Loucy (cell line): ENCODE measurements around the gene UBE2G1.
"Not testable (repeated sequence)": the region's sequence is repeated elsewhere in the genome, so short reads cannot be mapped to it uniquely, and the experiment has no call there.

Experiments used
- H2AFZ ChIP-seq: fragments of 200-600 bp; sonication (generic); 2 replicates; pipeline ENCODE4 v1.6.0; 2016; ENCODE audit warnings: antibody characterized with exemption, mild to moderate bottlenecking, low read length, moderate library complexity
- H3F3A ChIP-seq: fragments of 200-600 bp; 2 replicates; pipeline ENCODE4 v1.6.0; 2016; ENCODE audit warnings: antibody characterized with exemption, low read depth, mild to moderate bottlenecking
- H3K27me3 ChIP-seq: fragments of 200-600 bp; sonication (generic); 2 replicates; pipeline ENCODE4 v1.6.1; 2014; ENCODE audit warnings: low read length, mild to moderate bottlenecking; ENCODE audit not compliant: insufficient read depth, poor library complexity, severe bottlenecking
- H3K36me3 ChIP-seq: fragments of 200-600 bp; sonication (generic); 2 replicates; pipeline ENCODE4 v1.6.1; 2016; ENCODE audit warnings: low read length; ENCODE audit not compliant: insufficient read depth
- H3K4me1 ChIP-seq: fragments of 200-600 bp; sonication (generic); 2 replicates; pipeline ENCODE4 v1.5.1; 2014; ENCODE audit warnings: low read length, mild to moderate bottlenecking; ENCODE audit not compliant: insufficient read depth, poor library complexity, severe bottlenecking
- H3K4me2 ChIP-seq: fragments of 200-600 bp; sonication (generic); 2 replicates; pipeline ENCODE4 v1.6.0; 2014; ENCODE audit warnings: antibody characterized with exemption, low read length, low read depth, mild to moderate bottlenecking; ENCODE audit not compliant: poor library complexity, severe bottlenecking
- H3K4me3 ChIP-seq: fragments of 200-600 bp; sonication (generic); 2 replicates; pipeline ENCODE4 v1.5.1; 2014; ENCODE audit warnings: low read length, mild to moderate bottlenecking, mixed read lengths; ENCODE audit not compliant: poor library complexity, severe bottlenecking
- H3K79me2 ChIP-seq: fragments of 200-600 bp; sonication (generic); 2 replicates; pipeline ENCODE4 v1.6.1; 2014; ENCODE audit warnings: low read length; ENCODE audit not compliant: insufficient read depth
- H3K9ac ChIP-seq: fragments of 200-600 bp; sonication (generic); 2 replicates; pipeline ENCODE4 v1.6.0; 2014; ENCODE audit warnings: mild to moderate bottlenecking, low read depth, low read length, moderate library complexity; ENCODE audit not compliant: poor library complexity, severe bottlenecking
- H3K9me2 ChIP-seq: fragments of 200-600 bp; sonication (generic); replicated peaks from 2 replicates; pipeline ENCODE4 v1.6.1; 2016; ENCODE audit warnings: low read depth, low read length, mixed read lengths
- H3K9me3 ChIP-seq: fragments of 200-600 bp; sonication (generic); 2 replicates; pipeline ENCODE4 v1.6.1; 2014; ENCODE audit warnings: mild to moderate bottlenecking, antibody characterized with exemption, low read length, low read depth; ENCODE audit not compliant: insufficient read depth
- H4K20me1 ChIP-seq: fragments of 200-600 bp; sonication (generic); 2 replicates; pipeline ENCODE4 v1.6.0; 2014; ENCODE audit warnings: antibody characterized with exemption, low read length, mild to moderate bottlenecking; ENCODE audit not compliant: insufficient read depth, poor library complexity, severe bottlenecking
- CTCF ChIP-seq: fragments of 200-600 bp; sonication (generic); conservative IDR thresholded peaks from 2 replicates; pipeline ENCODE4 v1.5.1; 2014; ENCODE audit warnings: mild to moderate bottlenecking, antibody characterized with exemption, low read length
- EZH2phosphoT487 ChIP-seq: fragments of 200-600 bp; IDR thresholded peaks from 2 replicates; pipeline ENCODE4 v1.6.1; 2018; ENCODE audit warnings: antibody characterized with exemption, mild to moderate bottlenecking, moderate library complexity, borderline replicate concordance

Gene UBE2G1

GRCh38 chr17:4386406-4386805 lies 19.9 kb upstream of the UBE2G1 start:
- Histone ChIP-seq H3K79me2 (no peaks in the 10 kb centered on the region), H3K4me3 (no peak overlapping the region), H3K4me1 (peaks cover 6% of the 10 kb centered on the region), H4K20me1 (no peaks in the 10 kb centered on the region), H3F3A (no peaks in the 10 kb centered on the region), H3K9ac (no peak overlapping the region), H3K9me2 (no peaks in the 10 kb centered on the region), H3K4me2 (no peak overlapping the region), H3K36me3 (no peaks in the 10 kb centered on the region), H3K9me3 (no peaks in the 10 kb centered on the region), H2AFZ (no peak overlapping the region), H3K27me3 (no peaks in the 10 kb centered on the region)
- TF ChIP-seq CTCF, result no peak
- no peak for TF ChIP-seq EZH2phosphoT487

GRCh38 chr17:4381690-4382671 lies 15.5 kb upstream of the UBE2G1 start:
- Histone ChIP-seq H3K36me3 (no peaks in the 10 kb centered on the region), H3K27me3 (no peaks in the 10 kb centered on the region), H4K20me1 (no peaks in the 10 kb centered on the region), H3K9me3 (no peaks in the 10 kb centered on the region), H3K79me2 (no peaks in the 10 kb centered on the region), H3K4me2 (peak overlapping the region; percentile 44), H3F3A (no peaks in the 10 kb centered on the region), H3K9me2 (no peaks in the 10 kb centered on the region), H3K4me1 (peaks cover 12% of the 10 kb centered on the region), H2AFZ (peak overlapping the region; percentile 75), H3K9ac (no peak overlapping the region), H3K4me3 (peak overlapping the region; percentile 34)
- TF ChIP-seq EZH2phosphoT487 (no peak), CTCF (no peak)

DNA sequence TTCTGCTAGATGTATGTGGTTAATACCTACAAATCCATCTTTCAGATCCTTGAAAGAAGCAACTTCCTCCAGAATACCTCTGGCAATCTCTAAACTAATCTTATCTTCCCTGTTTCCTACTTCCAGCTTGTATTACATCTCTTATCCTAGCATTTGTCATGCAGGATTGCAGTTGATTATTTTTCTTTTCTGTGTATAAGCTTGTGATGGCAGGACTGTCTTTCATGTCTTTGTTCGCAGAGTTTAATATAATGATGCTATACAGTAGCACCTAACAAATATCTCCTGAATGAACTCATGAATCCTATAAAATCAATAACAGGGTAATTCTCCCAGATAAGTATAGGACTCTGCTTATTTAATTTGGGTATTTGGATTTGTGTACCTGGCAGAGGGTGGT lies 12.2 kb upstream of the UBE2G1 start:
- H3K9me2 ChIP-seq, result no peaks in the 10 kb centered on the region
- peaks cover 22% of the 10 kb centered on the region for H3K4me1 ChIP-seq
- H3K79me2 ChIP-seq, result no peaks in the 10 kb centered on the region
- no peaks in the 10 kb centered on the region; the same call in 1 of the 2 replicates for H3F3A ChIP-seq
- TF ChIP-seq CTCF (no peak), EZH2phosphoT487 (no peak)
- no peaks in the 10 kb centered on the region for H3K36me3 ChIP-seq
- no peak overlapping the region for H3K4me3 ChIP-seq
- no peaks in the 10 kb centered on the region for H3K27me3 ChIP-seq
- no peak overlapping the region for H3K4me2 ChIP-seq
- H3K9me3 ChIP-seq, result no peaks in the 10 kb centered on the region
- H3K9ac ChIP-seq, result no peak overlapping the region
- no peak overlapping the region for H2AFZ ChIP-seq
- H4K20me1 ChIP-seq, result no peaks in the 10 kb centered on the region

GRCh38 chr17:4377247-4377646 lies 10.8 kb upstream of the UBE2G1 start:
- not testable (repeated sequence) for H3K9me2 ChIP-seq, H3K4me3 ChIP-seq, H3K9ac ChIP-seq, H3K79me2 ChIP-seq, H2AFZ ChIP-seq, H3K4me2 ChIP-seq, H3K9me3 ChIP-seq, H4K20me1 ChIP-seq, H3F3A ChIP-seq, H3K27me3 ChIP-seq, H3K36me3 ChIP-seq
- H3K4me1 ChIP-seq, result peaks cover 22% of the 10 kb centered on the region

DNA sequence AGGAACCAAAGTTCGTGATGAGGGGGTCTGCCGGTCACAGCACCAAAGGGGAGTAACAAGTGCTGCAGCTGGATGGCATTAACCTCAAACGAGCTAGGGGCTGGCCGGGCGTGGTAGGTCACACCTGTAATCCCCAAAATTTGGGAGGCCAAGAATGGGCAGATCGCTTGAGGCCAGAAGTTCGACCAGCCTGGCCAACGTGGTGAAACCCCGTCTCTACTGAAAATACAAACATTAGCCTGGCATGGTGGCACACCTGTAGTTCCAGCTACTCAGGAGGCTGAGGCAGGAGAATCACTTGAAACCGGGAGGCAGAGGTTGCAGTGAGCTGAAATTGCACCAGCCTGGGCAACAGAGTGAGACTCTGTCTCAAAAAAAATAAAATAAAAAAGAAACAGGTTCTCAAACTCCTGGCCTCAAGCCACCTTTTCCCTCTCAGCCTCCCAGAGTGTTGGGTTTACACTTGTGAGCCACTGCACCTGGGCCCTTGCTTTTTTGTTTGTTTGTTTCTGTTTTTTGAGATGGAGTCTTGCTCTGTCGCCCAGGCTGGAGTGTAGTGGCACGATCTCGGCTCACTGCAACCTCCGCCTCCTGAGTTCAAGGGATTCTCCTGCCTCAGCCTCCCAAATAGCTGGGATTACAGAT lies 9.4 kb upstream of the UBE2G1 start:
- not testable (repeated sequence) for H3K4me3 ChIP-seq, H3F3A ChIP-seq, H3K79me2 ChIP-seq, H3K9me3 ChIP-seq, H3K9ac ChIP-seq, H3K36me3 ChIP-seq, H3K9me2 ChIP-seq, H4K20me1 ChIP-seq, H3K27me3 ChIP-seq
- Histone ChIP-seq H3K4me1 (peaks cover 13% of the 10 kb centered on the region), H3K4me2 (peak overlapping the region; percentile 73), H2AFZ (peak overlapping the region; percentile 68)
